ENCODE measurements around the gene ABCC5. TPM values are rescaled to one million over a fixed set of nuclear protein-coding genes. Genes with fewer than 3 reads are reported as not detected.

ABCC5 gene
- total RNA-seq, 1 experiment from 2014 or later: 37.6 TPM

GRCh38 chr3:183897606-183898005, 120.1 kb downstream of the ABCC5 start:
- Histone ChIP-seq H2AK5ac (ENCODE audit: insufficient read length, low read length) (no peak overlapping the region), H2AFZ (ENCODE audit: low read length) (no peak overlapping the region), H2BK20ac (ENCODE audit: low read depth, low read length, poor library complexity, severe bottlenecking) (no peak overlapping the region), H3K9ac (ENCODE audit: extremely low read depth, insufficient read length, low read length) (no peak overlapping the region), H3K23ac (ENCODE audit: insufficient read length, low read depth, low read length) (no peak overlapping the region), H3K4ac (ENCODE audit: low read depth, low read length) (no peak overlapping the region), H4K5ac (ENCODE audit: insufficient read length, low read depth, low read length) (no peak overlapping the region), H3T11ph (ENCODE audit: low read length) (no peak overlapping the region), H4K91ac (ENCODE audit: insufficient read length, low read depth, low read length) (no peak overlapping the region), H4K20me1 (ENCODE audit: control insufficient read depth, insufficient read depth, insufficient read length) (no peaks in the 10 kb centered on the region), H3K4me1 (ENCODE audit: insufficient read depth, low read length) (no peaks in the 10 kb centered on the region), H4K8ac (replicated peaks; ENCODE audit: insufficient read length, low read depth, low read length) (no peak overlapping the region), H2BK15ac (ENCODE audit: low read depth, low read length) (no peak overlapping the region), H3K4me2 (ENCODE audit: insufficient read depth, insufficient read length, low read length) (no peak overlapping the region), H3K14ac (ENCODE audit: insufficient read depth, low read length) (no peak overlapping the region), H3K9me3 (ENCODE audit: control insufficient read depth, low read depth, low read length) (no peaks in the 10 kb centered on the region), H3K56ac (ENCODE audit: insufficient read length, low read depth, low read length) (no peak overlapping the region), H3K79me1 (ENCODE audit: insufficient read depth, low read depth, low read length, poor library complexity, severe bottlenecking) (no peaks in the 10 kb centered on the region), H3K27me3 (ENCODE audit: insufficient read depth, low read length) (no peaks in the 10 kb centered on the region), H2BK12ac (ENCODE audit: insufficient read length, low read depth, low read length) (no peak overlapping the region), H3K23me2 (ENCODE audit: insufficient read length, low read depth, low read length, poor library complexity, severe bottlenecking) (no peaks in the 10 kb centered on the region), H3K79me2 (ENCODE audit: insufficient read depth, low read length) (no peaks in the 10 kb centered on the region), H3K18ac (ENCODE audit: insufficient read length, low read depth, low read length) (no peak overlapping the region), H2BK5ac (ENCODE audit: insufficient read length, low read length) (no peak overlapping the region), H2BK120ac (ENCODE audit: low read depth, low read length, poor library complexity, severe bottlenecking) (no peak overlapping the region), H3K27ac (ENCODE audit: insufficient read length, low read depth, low read length) (no peak overlapping the region)
- WGBS (ENCODE audit: extremely low coverage, insufficient read length, low lambda C conversion rate): no CpG with 5 or more reads among the region's 4 CpGs
- peaks cover 5 to 6% of the 10 kb centered on the region in 2 experiments; a peak in 2 of 5 replicates for H3K9me3 Mint-ChIP-seq
- H3K4me1 Mint-ChIP-seq: peaks cover 6% of the 10 kb centered on the region in 2 experiments
- no peak for TF ChIP-seq CTCF (conservative IDR thresholded peaks at IDR 0.05)
- no peak for DNase-seq
- no peak overlapping the region for H3K4me3 Mint-ChIP-seq
- H3K27me3 Mint-ChIP-seq (ENCODE audit: low read depth): peaks cover 6% of the 10 kb centered on the region; the same call in 1 of the 2 replicates
- H3K27ac Mint-ChIP-seq: peak overlapping the region in 1 of 3 experiments; percentile 7; a peak in 1 of 7 replicates
- H3K36me3 Mint-ChIP-seq (ENCODE audit: insufficient read depth in 1 of 3, low read depth in 3 of 3): 0 out of 7 replicates have a peak, but pooled peaks cover 0 to 2% (median 0%) of the 10 kb centered on the region in 3 experiments
